GM08714 (cell line): ENCODE results near the gene TRAF5.
"Not testable (repeated sequence)": the region's sequence is repeated elsewhere in the genome, so short reads cannot be mapped to it uniquely, and the experiment has no call there.

Experiments used
- H3K4me3 ChIP-seq: fragments of 200-500 bp; sonication (Bioruptor generic); 2 replicates; pipeline ENCODE4 v1.5.1; 2014; ENCODE audit warnings: mild to moderate bottlenecking, low read length, inconsistent platforms
- ZNF274 ChIP-seq: IDR thresholded peaks from 2 replicates; pipeline ENCODE4 v1.6.1; 2012; ENCODE audit warnings: mild to moderate bottlenecking, low read depth, low read length

TRAF5 gene

GRCh38 chr1:211393203-211393602 is 66.6 kb downstream of the TRAF5 start:
- no peak overlapping the region for H3K4me3 ChIP-seq
- no peak for TF ChIP-seq ZNF274

- H3K4me3 ChIP-seq = not testable (repeated sequence)
These were observed 71.8 kb downstream of the TRAF5 start for GRCh38 chr1:211398266-211398930.

- H3K4me3 ChIP-seq = not testable (repeated sequence)
These were observed 73.3 kb downstream of the TRAF5 start for GRCh38 chr1:211399851-211400393.

DNA sequence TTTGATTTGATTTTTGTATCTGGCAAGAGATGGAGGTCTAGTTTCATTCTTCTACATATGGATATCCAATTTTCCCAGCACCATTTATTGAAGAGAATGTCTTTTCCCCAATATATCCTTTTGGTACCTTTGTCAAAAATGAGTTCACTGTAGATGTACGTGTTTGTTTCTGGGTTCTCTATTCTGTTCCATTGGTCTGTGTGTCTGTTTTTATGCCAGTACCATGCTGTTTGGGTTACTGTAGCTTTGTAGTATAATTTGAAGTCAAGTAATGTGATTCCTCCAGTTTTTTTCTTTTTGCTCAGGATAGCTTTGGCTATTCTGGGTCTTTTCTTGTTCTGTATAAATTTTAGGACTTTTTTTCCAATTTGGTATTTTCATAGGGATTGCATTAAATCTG is 75.1 kb downstream of the TRAF5 start:
- not testable (repeated sequence) for H3K4me3 ChIP-seq

DNA sequence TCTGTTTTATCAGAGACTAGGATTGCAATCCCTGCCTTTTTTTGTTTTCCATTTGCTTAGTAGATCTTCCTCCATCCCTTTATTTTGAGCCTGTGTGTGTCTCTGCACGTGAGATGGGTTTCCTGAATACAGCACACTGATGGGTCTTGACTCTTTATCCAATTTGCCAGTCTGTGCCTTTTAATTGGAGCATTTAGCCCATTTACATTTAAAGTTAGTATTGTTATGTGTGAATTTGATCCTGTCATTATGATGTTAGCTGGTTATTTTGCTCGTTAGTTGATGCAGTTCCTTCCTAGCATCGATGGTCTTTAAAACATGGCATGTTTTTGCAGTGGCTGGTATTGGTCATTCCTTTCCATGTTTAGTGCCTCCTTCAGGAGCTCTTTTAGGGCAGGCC is 79.5 kb downstream of the TRAF5 start:
- H3K4me3 ChIP-seq = not testable (repeated sequence)

DNA sequence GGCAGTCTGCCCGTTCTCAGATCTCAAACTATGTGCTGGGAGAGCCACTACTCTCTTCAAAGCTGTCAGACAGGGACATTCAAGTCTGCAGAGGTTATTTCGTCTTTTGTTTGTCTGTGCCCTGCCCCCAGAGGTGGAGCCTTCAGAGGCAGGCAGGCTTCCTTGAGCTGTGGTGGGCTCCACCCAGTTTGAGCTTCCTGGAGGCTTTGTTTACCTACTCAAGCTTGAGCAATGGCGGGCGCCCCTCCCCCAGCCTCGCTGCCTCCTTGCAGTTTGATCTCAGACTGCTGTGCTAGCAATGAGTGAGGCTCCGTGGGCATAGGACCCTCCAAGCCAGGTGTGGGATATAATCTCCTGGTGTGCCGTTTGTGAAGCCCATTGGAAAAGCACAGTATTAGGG is 81.1 kb downstream of the TRAF5 start:
- not testable (repeated sequence) for H3K4me3 ChIP-seq

GRCh38 chr1:211411639-211412038 is 85.0 kb downstream of the TRAF5 start:
- no peak for TF ChIP-seq ZNF274
- H3K4me3 ChIP-seq = no peak overlapping the region

DNA sequence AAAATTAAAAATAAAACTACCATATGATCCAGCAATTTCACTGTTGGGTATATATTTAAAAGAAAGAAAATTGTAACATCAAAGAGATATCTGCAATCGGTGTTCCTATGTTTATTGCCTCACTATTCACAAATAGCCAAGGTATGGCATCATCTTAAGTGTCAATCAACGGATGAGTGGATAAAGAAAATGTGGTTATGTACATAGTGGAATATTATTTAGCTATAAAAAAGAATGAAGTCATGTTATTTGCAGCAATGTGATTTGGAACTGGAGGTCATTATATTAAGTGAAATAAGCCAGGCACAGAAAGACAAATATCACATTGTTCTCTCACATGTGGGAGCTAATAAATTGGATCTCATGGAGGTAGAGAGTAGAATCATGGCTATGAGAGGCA is 89.1 kb downstream of the TRAF5 start:
- no peak overlapping the region for H3K4me3 ChIP-seq
- no peak for TF ChIP-seq ZNF274

GRCh38 chr1:211416246-211416627 is 89.6 kb downstream of the TRAF5 start:
- H3K4me3 ChIP-seq = peak overlapping the region; percentile 50; the same call in 1 of the 2 replicates

DNA sequence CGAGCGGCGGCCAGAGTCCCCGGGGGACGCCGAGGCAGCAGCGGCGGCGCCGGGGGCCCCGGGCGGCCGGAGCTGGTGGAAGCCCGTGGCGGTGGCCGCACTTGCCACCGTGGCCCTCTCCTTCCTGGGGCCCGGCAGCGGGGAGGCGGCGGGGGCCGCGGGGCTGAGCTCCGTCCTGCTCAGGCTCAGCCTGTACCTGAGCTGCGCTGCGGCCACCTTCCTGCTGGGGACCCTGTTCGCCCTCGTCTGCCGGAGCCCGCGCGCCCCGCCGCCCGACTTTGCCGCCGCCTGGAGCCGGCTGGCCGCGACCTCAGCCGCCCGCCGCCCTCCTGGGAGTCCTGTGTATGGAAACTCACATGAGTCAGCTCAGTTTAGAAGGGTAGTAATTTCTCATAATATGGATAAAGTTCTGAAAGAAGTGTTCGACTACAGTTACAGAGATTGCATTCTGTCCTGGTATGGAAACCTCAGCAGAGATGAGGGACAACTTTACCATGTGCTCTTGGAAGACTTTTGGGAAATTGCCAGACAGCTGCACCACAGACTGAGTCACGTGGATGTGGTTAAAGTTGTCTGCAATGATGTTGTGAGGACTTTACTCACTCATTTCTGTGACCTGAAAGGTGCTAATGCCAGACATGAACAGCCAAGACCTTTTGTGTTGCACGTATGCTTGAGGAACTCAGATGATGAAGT is 90.1 kb downstream of the TRAF5 start:
- not testable (repeated sequence) for H3K4me3 ChIP-seq

- no peak overlapping the region for H3K4me3 ChIP-seq
- no peak for TF ChIP-seq ZNF274
These were observed 93.8 kb downstream of the TRAF5 start for GRCh38 chr1:211420389-211420788.

DNA sequence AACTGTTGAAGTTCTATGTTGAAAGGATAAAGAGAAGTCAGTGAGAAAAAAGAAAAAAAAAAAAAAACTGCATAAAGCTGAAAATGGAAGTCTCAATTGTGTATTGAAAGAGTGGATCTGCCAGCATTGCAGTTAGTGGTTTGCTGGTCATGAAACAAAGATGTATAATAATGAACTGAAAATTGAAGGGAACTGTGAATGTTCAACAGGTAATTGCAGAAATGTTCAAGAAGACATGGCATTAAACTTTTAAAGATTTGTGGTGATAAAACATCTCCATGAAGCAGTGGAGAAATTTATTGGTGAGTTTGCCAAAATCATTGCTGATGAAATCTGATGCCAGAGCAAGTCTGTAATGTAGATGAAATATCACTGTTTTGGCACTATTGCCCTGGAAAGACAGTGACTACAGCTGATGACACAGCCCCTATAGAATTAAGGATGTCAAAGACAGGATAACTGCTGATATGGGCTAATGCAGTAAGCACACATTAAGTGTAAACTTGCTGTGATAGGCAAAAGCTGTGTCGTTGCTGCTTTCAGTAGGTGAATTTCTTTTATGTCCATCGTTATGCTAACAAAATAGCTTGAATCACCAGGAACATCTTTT is 94.3 kb downstream of the TRAF5 start:
- H3K4me3 ChIP-seq = no peak overlapping the region
- no peak for TF ChIP-seq ZNF274

DNA sequence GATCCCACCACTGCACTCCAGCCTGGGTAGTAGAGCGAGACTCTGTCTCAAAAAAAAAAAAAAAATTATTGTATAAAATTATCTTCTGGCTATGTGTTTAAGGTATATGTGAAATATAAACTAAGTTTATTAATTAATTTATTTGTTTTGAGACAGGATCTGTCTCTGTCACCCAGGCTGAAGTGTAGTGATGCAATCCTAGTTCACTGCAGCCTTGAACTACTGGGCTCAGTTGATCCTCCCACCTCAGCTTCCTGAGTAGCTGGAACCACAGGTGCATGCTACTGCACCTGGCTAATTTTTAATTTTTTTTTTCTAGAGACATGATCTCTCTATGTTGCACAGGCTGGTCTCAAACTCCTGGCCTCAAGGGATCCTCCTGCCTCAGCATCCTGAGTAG is 97.4 kb downstream of the TRAF5 start:
- TF ChIP-seq ZNF274 = no peak
- H3K4me3 ChIP-seq = no peak overlapping the region
